Measurements from ENCODE around the gene PID1.

The PID1 gene

GRCh38 chr2:229220254-229220653, 50.8 kb downstream of the PID1 start:
- no peak overlapping the region for H3K27ac ChIP-seq
- no peak for TF ChIP-seq CTCF (conservative IDR thresholded peaks at IDR 0.05)

DNA sequence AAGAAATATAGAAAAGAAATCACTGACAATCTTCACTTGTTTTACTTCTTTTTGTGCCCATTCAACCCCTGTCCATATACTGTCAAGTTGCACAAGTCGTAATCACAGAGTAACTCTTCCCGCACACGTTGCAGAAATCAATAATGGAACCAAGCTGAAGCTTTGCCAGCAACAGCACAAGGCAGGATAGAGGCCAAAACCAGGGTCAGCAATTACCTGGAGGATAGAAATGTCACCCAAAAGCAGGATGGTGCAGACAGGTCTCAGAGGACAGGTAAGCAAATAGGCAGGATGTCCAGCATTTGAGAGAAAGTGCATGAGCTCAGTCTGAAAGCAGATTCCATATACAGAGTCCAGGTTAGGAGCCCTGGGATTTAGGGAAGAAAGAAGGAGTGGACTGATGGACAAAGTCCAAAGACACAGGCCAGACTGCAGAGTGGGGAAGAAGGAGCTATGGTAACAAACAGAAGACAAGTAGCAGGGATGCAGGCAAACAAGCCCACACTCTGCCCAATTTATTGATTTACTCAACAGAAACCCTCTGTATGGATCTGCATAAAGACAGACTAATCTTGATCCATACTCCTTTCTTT, 52.7 kb downstream of the PID1 start:
- TF ChIP-seq CTCF (conservative IDR thresholded peaks at IDR 0.05): no peak
- no peak overlapping the region for H3K27ac ChIP-seq

DNA sequence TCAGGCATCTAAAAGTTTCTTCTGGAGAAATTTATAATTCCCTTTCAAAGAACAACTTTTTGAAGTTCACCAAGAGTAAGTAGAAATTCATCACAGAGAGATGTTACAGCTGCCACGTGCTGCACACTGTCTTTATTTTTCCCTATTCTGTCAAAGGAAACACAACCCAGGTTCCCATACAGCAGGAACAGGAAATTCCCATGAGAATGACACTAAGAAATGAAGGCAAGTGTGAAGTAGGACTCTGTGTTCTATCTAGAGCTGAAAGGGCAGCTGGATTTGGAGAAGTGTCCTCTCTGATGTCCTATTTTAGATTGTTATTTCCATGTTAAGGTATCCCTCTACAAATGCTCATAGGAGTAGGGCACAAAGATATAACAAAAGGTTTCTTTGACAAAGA, 58.8 kb downstream of the PID1 start:
- no peak for TF ChIP-seq CTCF (conservative IDR thresholded peaks at IDR 0.05)
- no peak overlapping the region for H3K27ac ChIP-seq

- TF ChIP-seq CTCF (conservative IDR thresholded peaks at IDR 0.05): no peak
- no peak overlapping the region for H3K27ac ChIP-seq
Observed at GRCh38 chr2:229210641-229211040, 60.4 kb downstream of the PID1 start.

- no peak for TF ChIP-seq CTCF (conservative IDR thresholded peaks at IDR 0.05)
- peak overlapping the region; percentile 12; the same call in 1 of the 2 replicates for H3K27ac ChIP-seq
Observed at GRCh38 chr2:229206548-229206947, 64.5 kb downstream of the PID1 start.

DNA sequence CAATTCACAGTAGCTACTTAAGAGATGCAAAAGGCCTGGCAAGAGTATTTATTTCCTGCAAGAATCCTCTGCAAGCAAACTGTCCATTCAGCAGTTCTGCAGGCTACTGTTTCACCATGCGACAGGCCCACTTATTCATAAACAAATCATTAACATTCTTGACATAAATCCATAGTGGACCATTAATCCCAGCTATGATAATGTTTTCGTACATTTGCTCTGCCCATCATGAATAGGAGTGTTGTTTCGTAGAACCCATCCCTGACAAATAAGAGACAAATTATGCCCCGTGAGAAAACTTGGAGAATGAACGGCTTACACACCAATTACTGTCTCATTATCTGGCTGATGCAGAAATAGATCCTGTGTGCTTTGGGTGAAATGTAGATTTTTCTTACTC, 65.4 kb downstream of the PID1 start:
- no peak for TF ChIP-seq CTCF (conservative IDR thresholded peaks at IDR 0.05)
- H3K27ac ChIP-seq: peak overlapping the region; percentile 12; the same call in 1 of the 2 replicates

- no peak overlapping the region for H3K27ac ChIP-seq
- TF ChIP-seq CTCF (conservative IDR thresholded peaks at IDR 0.05): no peak
Observed at GRCh38 chr2:229202646-229203045, 68.4 kb downstream of the PID1 start.
